GM18505 (cell line): ENCODE measurements around the gene TUT1.
"Not testable (repeated sequence)": the region's sequence is repeated elsewhere in the genome, so short reads cannot be mapped to it uniquely, and the experiment has no call there.

Source experiments
- ATAC-seq: cut with Tn5 transposase; IDR thresholded peaks from one replicate; pipeline ENCODE4 v1.9.1; 2021; ENCODE audit not compliant: unreplicated experiment
- POLR2A ChIP-seq: IDR thresholded peaks from 4 replicates; pipeline ENCODE4 v1.6.1; 2011; ENCODE audit warnings: borderline replicate concordance; ENCODE audit not compliant: insufficient read depth, insufficient read length; ENCODE audit errors: extremely low read depth

Gene TUT1

GRCh38 chr11:62560566-62561103 lies 30.7 kb downstream of the TUT1 start:
- ATAC-seq, result no peak
- no peak for TF ChIP-seq POLR2A

- not testable (repeated sequence) for ATAC-seq
Measured at GRCh38 chr11:62559626-62560025, 31.7 kb downstream of the TUT1 start.

GRCh38 chr11:62559204-62559603 lies 32.1 kb downstream of the TUT1 start:
- ATAC-seq, result no peak
- TF ChIP-seq POLR2A, result no peak

- no peak for ATAC-seq
- TF ChIP-seq POLR2A, result no peak
Measured at GRCh38 chr11:62558669-62559068, 32.7 kb downstream of the TUT1 start.

GRCh38 chr11:62556875-62557631 lies 34.3 kb downstream of the TUT1 start:
- TF ChIP-seq POLR2A, result peak; percentile 45

GRCh38 chr11:62556108-62556874 lies 35.0 kb downstream of the TUT1 start:
- peak; percentile 38 for ATAC-seq
- no peak for TF ChIP-seq POLR2A

More at GRCh38 chr11:62556875-62557631, 34.3 kb downstream of the TUT1 start:
- ATAC-seq, result peak; percentile 12

GRCh38 chr11:62555464-62556107 lies 35.7 kb downstream of the TUT1 start:
- no peak for TF ChIP-seq POLR2A

GRCh38 chr11:62554387-62555167 lies 36.7 kb downstream of the TUT1 start:
- no peak for TF ChIP-seq POLR2A
- ATAC-seq, result no peak

More at GRCh38 chr11:62555464-62556107, 35.7 kb downstream of the TUT1 start:
- peak; percentile 35 for ATAC-seq

- no peak for ATAC-seq
- no peak for TF ChIP-seq POLR2A
Measured at GRCh38 chr11:62553839-62554361, 37.4 kb downstream of the TUT1 start.

- no peak for TF ChIP-seq POLR2A
Measured at GRCh38 chr11:62553080-62553838, 38.1 kb downstream of the TUT1 start.

GRCh38 chr11:62552485-62553079 lies 38.7 kb downstream of the TUT1 start:
- no peak for TF ChIP-seq POLR2A
- no peak for ATAC-seq

More at GRCh38 chr11:62553080-62553838, 38.1 kb downstream of the TUT1 start:
- no peak for ATAC-seq

GRCh38 chr11:62550478-62550877 lies 40.8 kb downstream of the TUT1 start:
- not testable (repeated sequence) for ATAC-seq
